Memory B cell (primary cell): Measurements from ENCODE around the gene TGFBR3.

ENCODE experiments used
- ATAC-seq: fragments of 150-1000 bp; cut with Tn5 transposase; 2 replicates; pipeline ENCODE4 v1.10.0; 2021; ENCODE audit warnings: low read depth, mild to moderate bottlenecking, moderate library complexity
- DNase-seq, 2 donors: peaks; one replicate each; pipeline ENCODE4 v3.0.0; 2022; ENCODE audit warnings: low spot score in 2 of 2
- H3K27ac Mint-ChIP-seq: one replicate; pipeline ENCODE4 v1.8.0; 2022; ENCODE audit warnings: mild to moderate bottlenecking, moderate library complexity, mixed read lengths
- H3K27me3 Mint-ChIP-seq: one replicate; pipeline ENCODE4 v1.8.0; 2022; ENCODE audit warnings: mixed read lengths
- H3K36me3 Mint-ChIP-seq: one replicate; pipeline ENCODE4 v1.8.0; 2022; ENCODE audit warnings: mild to moderate bottlenecking, mixed read lengths
- H3K4me1 Mint-ChIP-seq: one replicate; pipeline ENCODE4 v1.8.0; 2022; ENCODE audit warnings: mixed read lengths
- H3K4me3 Mint-ChIP-seq: one replicate; pipeline ENCODE4 v1.8.0; 2022; ENCODE audit warnings: mild to moderate bottlenecking, moderate library complexity, mixed read lengths
- H3K9me3 Mint-ChIP-seq: one replicate; pipeline ENCODE4 v1.8.0; 2022; ENCODE audit warnings: mixed read lengths

Gene TGFBR3

GRCh38 chr1:91894036-91894761, 8.2 kb upstream of the TGFBR3 start:
- H3K9me3 Mint-ChIP-seq, result peaks cover 1% of the 10 kb centered on the region
- DNase-seq (no peak), ATAC-seq (no peak)
- peaks cover 12% of the 10 kb centered on the region for H3K27me3 Mint-ChIP-seq
- H3K27ac Mint-ChIP-seq, result no peak overlapping the region
- H3K36me3 Mint-ChIP-seq, result no peaks in the 10 kb centered on the region
- H3K4me1 Mint-ChIP-seq, result no peaks in the 10 kb centered on the region
- no peak overlapping the region for H3K4me3 Mint-ChIP-seq

GRCh38 chr1:91891969-91892368, 6.0 kb upstream of the TGFBR3 start:
- Mint-ChIP-seq H3K4me1 (no peaks in the 10 kb centered on the region), H3K36me3 (no peaks in the 10 kb centered on the region), H3K9me3 (peaks cover 1% of the 10 kb centered on the region), H3K27ac (no peak overlapping the region), H3K27me3 (peaks cover 12% of the 10 kb centered on the region), H3K4me3 (no peak overlapping the region)
- DNase-seq, result no peak
- ATAC-seq, result no peak

GRCh38 chr1:91891454-91891853, 5.5 kb upstream of the TGFBR3 start:
- H3K36me3 Mint-ChIP-seq, result no peaks in the 10 kb centered on the region
- DNase-seq (no peak), ATAC-seq (no peak)
- no peak overlapping the region for H3K27ac Mint-ChIP-seq
- H3K4me3 Mint-ChIP-seq, result no peak overlapping the region
- H3K4me1 Mint-ChIP-seq, result peaks cover 2% of the 10 kb centered on the region
- H3K27me3 Mint-ChIP-seq, result peaks cover 15% of the 10 kb centered on the region
- peaks cover 1% of the 10 kb centered on the region for H3K9me3 Mint-ChIP-seq

- Mint-ChIP-seq H3K36me3 (no peaks in the 10 kb centered on the region), H3K27ac (no peak overlapping the region), H3K9me3 (peaks cover 1% of the 10 kb centered on the region), H3K27me3 (peaks cover 16% of the 10 kb centered on the region), H3K4me3 (no peak overlapping the region), H3K4me1 (peaks cover 6% of the 10 kb centered on the region)
- ATAC-seq, result no peak
- no peak for DNase-seq
Observed at GRCh38 chr1:91889717-91890459, 3.9 kb upstream of the TGFBR3 start.

- peak overlapping the region; percentile 86 for H3K4me3 Mint-ChIP-seq
- H3K27me3 Mint-ChIP-seq, result peaks cover 18% of the 10 kb centered on the region
- peaks cover 12% of the 10 kb centered on the region for H3K4me1 Mint-ChIP-seq
- no peaks in the 10 kb centered on the region for H3K36me3 Mint-ChIP-seq
- no peak overlapping the region for H3K27ac Mint-ChIP-seq
- DNase-seq (peak; percentile 0 to 19), ATAC-seq (peak; percentile 36)
- no peaks in the 10 kb centered on the region for H3K9me3 Mint-ChIP-seq
Observed at GRCh38 chr1:91885213-91885715, 687 bp downstream of the TGFBR3 start.

GRCh38 chr1:91884459-91885212, 1.3 kb downstream of the TGFBR3 start:
- ATAC-seq (no peak), DNase-seq (peak; percentile 1 to 14)
- H3K4me1 Mint-ChIP-seq, result peaks cover 12% of the 10 kb centered on the region
- peaks cover 18% of the 10 kb centered on the region for H3K27me3 Mint-ChIP-seq
- H3K27ac Mint-ChIP-seq, result no peak overlapping the region
- no peaks in the 10 kb centered on the region for H3K36me3 Mint-ChIP-seq
- no peaks in the 10 kb centered on the region for H3K9me3 Mint-ChIP-seq
- H3K4me3 Mint-ChIP-seq, result peak overlapping the region; percentile 86

GRCh38 chr1:91883470-91883869, 2.5 kb downstream of the TGFBR3 start:
- no peak for DNase-seq
- Mint-ChIP-seq H3K27ac (no peak overlapping the region), H3K9me3 (no peaks in the 10 kb centered on the region), H3K27me3 (peaks cover 18% of the 10 kb centered on the region), H3K4me1 (peaks cover 12% of the 10 kb centered on the region), H3K36me3 (no peaks in the 10 kb centered on the region), H3K4me3 (no peak overlapping the region)
- no peak for ATAC-seq

- no peak for ATAC-seq
- Mint-ChIP-seq H3K27me3 (peaks cover 12% of the 10 kb centered on the region), H3K4me3 (no peak overlapping the region), H3K4me1 (peaks cover 9% of the 10 kb centered on the region), H3K27ac (no peak overlapping the region), H3K9me3 (no peaks in the 10 kb centered on the region), H3K36me3 (no peaks in the 10 kb centered on the region)
- DNase-seq, result no peak
Observed at GRCh38 chr1:91881280-91881679, 4.7 kb downstream of the TGFBR3 start.

- Mint-ChIP-seq H3K9me3 (peaks cover 2% of the 10 kb centered on the region), H3K4me1 (peaks cover 8% of the 10 kb centered on the region), H3K4me3 (no peak overlapping the region), H3K27me3 (peaks cover 15% of the 10 kb centered on the region), H3K27ac (no peak overlapping the region), H3K36me3 (no peaks in the 10 kb centered on the region)
- DNase-seq, result no peak
- no peak for ATAC-seq
Observed at GRCh38 chr1:91879733-91880132, 6.2 kb downstream of the TGFBR3 start.

- H3K9me3 Mint-ChIP-seq, result peaks cover 2% of the 10 kb centered on the region
- peaks cover 3% of the 10 kb centered on the region for H3K4me1 Mint-ChIP-seq
- no peak for DNase-seq
- ATAC-seq, result no peak
- no peak overlapping the region for H3K4me3 Mint-ChIP-seq
- no peak overlapping the region for H3K27ac Mint-ChIP-seq
- peaks cover 12% of the 10 kb centered on the region for H3K27me3 Mint-ChIP-seq
- H3K36me3 Mint-ChIP-seq, result no peaks in the 10 kb centered on the region
Observed at GRCh38 chr1:91877574-91878208, 8.3 kb downstream of the TGFBR3 start.

GRCh38 chr1:91876781-91877573, 9.0 kb downstream of the TGFBR3 start:
- H3K9me3 Mint-ChIP-seq, result peaks cover 2% of the 10 kb centered on the region
- H3K27me3 Mint-ChIP-seq, result peaks cover 15% of the 10 kb centered on the region
- H3K4me3 Mint-ChIP-seq, result no peak overlapping the region
- no peak overlapping the region for H3K27ac Mint-ChIP-seq
- H3K4me1 Mint-ChIP-seq, result peaks cover 3% of the 10 kb centered on the region
- ATAC-seq, result no peak
- no peak for DNase-seq
- no peaks in the 10 kb centered on the region for H3K36me3 Mint-ChIP-seq

GRCh38 chr1:91876040-91876470, 9.9 kb downstream of the TGFBR3 start:
- no peak overlapping the region for H3K4me3 Mint-ChIP-seq
- H3K9me3 Mint-ChIP-seq, result peaks cover 2% of the 10 kb centered on the region
- H3K27me3 Mint-ChIP-seq, result peaks cover 15% of the 10 kb centered on the region
- DNase-seq, result no peak
- H3K27ac Mint-ChIP-seq, result no peak overlapping the region
- H3K4me1 Mint-ChIP-seq, result peaks cover 3% of the 10 kb centered on the region
- no peak for ATAC-seq
- no peaks in the 10 kb centered on the region for H3K36me3 Mint-ChIP-seq

GRCh38 chr1:91874167-91874566, 11.8 kb downstream of the TGFBR3 start:
- ATAC-seq (no peak), DNase-seq (no peak)
- H3K9me3 Mint-ChIP-seq, result peaks cover 2% of the 10 kb centered on the region
- H3K36me3 Mint-ChIP-seq, result no peaks in the 10 kb centered on the region
- no peak overlapping the region for H3K4me3 Mint-ChIP-seq
- H3K4me1 Mint-ChIP-seq, result peaks cover 3% of the 10 kb centered on the region
- H3K27me3 Mint-ChIP-seq, result peaks cover 15% of the 10 kb centered on the region
- no peak overlapping the region for H3K27ac Mint-ChIP-seq
